Measurements from ENCODE around the gene CPPED1. TPM values are rescaled to one million over a fixed set of nuclear protein-coding genes. Genes with fewer than 3 reads are reported as not detected.

CPPED1 gene
- total RNA-seq, 2 experiments from 2014 or later = 1.4 to 2.3 TPM

DNA sequence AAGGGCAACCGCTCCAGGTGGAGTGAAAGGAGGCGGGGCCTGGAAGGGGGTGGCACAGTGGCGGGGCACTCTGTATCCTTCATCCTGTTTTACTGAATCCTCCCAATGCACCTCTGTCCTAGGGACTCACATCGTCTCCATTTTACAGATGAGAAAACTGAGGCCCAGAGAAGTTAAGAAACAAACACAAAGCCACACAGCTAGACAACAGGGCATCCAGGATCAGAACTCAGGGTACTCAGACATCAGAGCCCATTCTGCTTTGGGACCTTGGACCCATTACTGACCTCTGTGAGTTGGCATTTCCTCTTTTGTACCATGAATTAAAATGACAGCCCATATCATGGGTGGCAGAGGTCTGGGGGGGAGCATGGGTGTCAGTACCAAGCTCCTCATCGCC is 129.2 kb downstream of the CPPED1 start:
- TF ChIP-seq, protein P1, sequence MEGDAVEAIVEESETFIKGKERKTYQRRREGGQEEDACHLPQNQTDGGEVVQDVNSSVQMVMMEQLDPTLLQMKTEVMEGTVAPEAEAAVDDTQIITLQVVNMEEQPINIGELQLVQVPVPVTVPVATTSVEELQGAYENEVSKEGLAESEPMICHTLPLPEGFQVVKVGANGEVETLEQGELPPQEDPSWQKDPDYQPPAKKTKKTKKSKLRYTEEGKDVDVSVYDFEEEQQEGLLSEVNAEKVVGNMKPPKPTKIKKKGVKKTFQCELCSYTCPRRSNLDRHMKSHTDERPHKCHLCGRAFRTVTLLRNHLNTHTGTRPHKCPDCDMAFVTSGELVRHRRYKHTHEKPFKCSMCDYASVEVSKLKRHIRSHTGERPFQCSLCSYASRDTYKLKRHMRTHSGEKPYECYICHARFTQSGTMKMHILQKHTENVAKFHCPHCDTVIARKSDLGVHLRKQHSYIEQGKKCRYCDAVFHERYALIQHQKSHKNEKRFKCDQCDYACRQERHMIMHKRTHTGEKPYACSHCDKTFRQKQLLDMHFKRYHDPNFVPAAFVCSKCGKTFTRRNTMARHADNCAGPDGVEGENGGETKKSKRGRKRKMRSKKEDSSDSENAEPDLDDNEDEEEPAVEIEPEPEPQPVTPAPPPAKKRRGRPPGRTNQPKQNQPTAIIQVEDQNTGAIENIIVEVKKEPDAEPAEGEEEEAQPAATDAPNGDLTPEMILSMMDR (IDR thresholded peaks at IDR 0.05) = no peak
- Mint-ChIP-seq H3K4me3 (no peak overlapping the region), H3K36me3 (ENCODE audit: low read depth) (no peaks in the 10 kb centered on the region), H3K27me3 (no peaks in the 10 kb centered on the region), H3K9me3 (peaks cover 2% of the 10 kb centered on the region), H3K4me1 (ENCODE audit: low read depth) (peaks cover 21% of the 10 kb centered on the region), H3K27ac (no peak overlapping the region)
- H3K27me3 ChIP-seq (ENCODE audit: control insufficient read depth in 1 of 2, insufficient read depth in 2 of 2, low read length in 2 of 2) = no peaks in the 10 kb centered on the region
- DNase-seq (no peak), ATAC-seq (ENCODE audit: poor library complexity) (no peak)
- peaks cover 9% of the 10 kb centered on the region for H3K4me1 ChIP-seq (ENCODE audit: insufficient read depth, low read length)
- no peak overlapping the region for H3K27ac ChIP-seq (ENCODE audit: low read depth in 1 of 2, low read length in 2 of 2)
- CTCF ChIA-PET = no interaction called here
- peaks cover 0 to 3% of the 10 kb centered on the region in 2 experiments for H3K9me3 ChIP-seq (ENCODE audit: control insufficient read depth in 1 of 2, insufficient read depth in 1 of 2, low read length in 2 of 2)
- no peaks in the 10 kb centered on the region for H3K36me3 ChIP-seq (ENCODE audit: insufficient read depth, low read length)
- POLR2A ChIA-PET = no interaction called here
- no peak overlapping the region for H3K4me3 ChIP-seq (ENCODE audit: low read length)
- intact Hi-C loops (cut with DNase I, micrococcal nuclease) = no loop called here

GRCh38 chr16:12674071-12674470 is 129.6 kb downstream of the CPPED1 start:
- Mint-ChIP-seq H3K27ac (no peak overlapping the region), H3K4me1 (ENCODE audit: low read depth) (peaks cover 21% of the 10 kb centered on the region), H3K9me3 (peaks cover 2% of the 10 kb centered on the region), H3K27me3 (no peaks in the 10 kb centered on the region), H3K4me3 (no peak overlapping the region), H3K36me3 (ENCODE audit: low read depth) (peaks cover 3% of the 10 kb centered on the region)
- Histone ChIP-seq H3K27me3 (ENCODE audit: control insufficient read depth in 1 of 2, insufficient read depth in 2 of 2, low read length in 2 of 2) (no peaks in the 10 kb centered on the region), H3K36me3 (ENCODE audit: insufficient read depth, low read length) (no peaks in the 10 kb centered on the region), H3K9me3 (ENCODE audit: control insufficient read depth in 1 of 2, insufficient read depth in 1 of 2, low read length in 2 of 2) (peaks cover 0 to 3% of the 10 kb centered on the region in 2 experiments), H3K4me3 (ENCODE audit: low read length) (no peak overlapping the region), H3K27ac (ENCODE audit: low read depth in 1 of 2, low read length in 2 of 2) (no peak overlapping the region), H3K4me1 (ENCODE audit: insufficient read depth, low read length) (peaks cover 9% of the 10 kb centered on the region)
- TF ChIP-seq, protein P1 (IDR thresholded peaks at IDR 0.05) = no peak
- intact Hi-C loops (cut with DNase I, micrococcal nuclease) = no loop called here
- POLR2A ChIA-PET = no interaction called here
- DNase-seq = peak in 1 of 14 experiments; percentile 3
- CTCF ChIA-PET = no interaction called here
- ATAC-seq (ENCODE audit: poor library complexity) = no peak

- Mint-ChIP-seq H3K4me1 (ENCODE audit: low read depth) (peaks cover 21% of the 10 kb centered on the region), H3K27ac (no peak overlapping the region)
- CTCF ChIA-PET = no interaction called here
These were observed 130.2 kb downstream of the CPPED1 start for GRCh38 chr16:12673466-12673865.

More at GRCh38 chr16:12673466-12673865, 130.2 kb downstream of the CPPED1 start:
- Histone ChIP-seq H3K27me3 (ENCODE audit: control insufficient read depth in 1 of 2, insufficient read depth in 2 of 2, low read length in 2 of 2) (no peaks in the 10 kb centered on the region), H3K4me1 (ENCODE audit: insufficient read depth, low read length) (peaks cover 9% of the 10 kb centered on the region), H3K9me3 (ENCODE audit: control insufficient read depth in 1 of 2, insufficient read depth in 1 of 2, low read length in 2 of 2) (peaks cover 3% of the 10 kb centered on the region in 2 experiments), H3K4me3 (ENCODE audit: low read length) (no peak overlapping the region), H3K27ac (ENCODE audit: low read depth in 1 of 2, low read length in 2 of 2) (no peak overlapping the region), H3K36me3 (ENCODE audit: insufficient read depth, low read length) (no peaks in the 10 kb centered on the region)
- peaks cover 2% of the 10 kb centered on the region for H3K9me3 Mint-ChIP-seq
- TF ChIP-seq, protein P1 (IDR thresholded peaks at IDR 0.05) = no peak
- no peaks in the 10 kb centered on the region for H3K27me3 Mint-ChIP-seq
- POLR2A ChIA-PET = no interaction called here
- ATAC-seq (ENCODE audit: poor library complexity) (no peak), DNase-seq (no peak)
- intact Hi-C loops (cut with DNase I, micrococcal nuclease) = no loop called here
- peaks cover 9% of the 10 kb centered on the region for H3K36me3 Mint-ChIP-seq (ENCODE audit: low read depth)
- H3K4me3 Mint-ChIP-seq = no peak overlapping the region

All from CD4-positive, alpha-beta T cell (primary cell).